Hepatocyte (in vitro differentiated cells): Measurements from ENCODE around the gene H2AZ1. TPM values are rescaled to one million over a fixed set of nuclear protein-coding genes. Genes with fewer than 3 reads are reported as not detected.

ENCODE experiments used
- DNase-seq: peaks from one replicate; pipeline ENCODE4 v3.0.0-alpha.2; 2016; ENCODE audit warnings: low spot score
- H2AFZ ChIP-seq: fragments of 200-600 bp; sonication (generic); 2 replicates; pipeline ENCODE4 v1.6.0; 2016; ENCODE audit warnings: antibody characterized with exemption, mild to moderate bottlenecking
- H3K27ac ChIP-seq: fragments of 200-600 bp; sonication (generic); 2 replicates; pipeline ENCODE4 v1.5.1; 2016; ENCODE audit warnings: mild to moderate bottlenecking
- H3K27me3 ChIP-seq: fragments of 200-600 bp; sonication (generic); 2 replicates; pipeline ENCODE4 v1.6.1; 2016
- H3K36me3 ChIP-seq: fragments of 200-600 bp; sonication (generic); replicated peaks from 2 replicates; pipeline ENCODE4 v1.5.1; 2016; ENCODE audit warnings: low read depth; ENCODE audit not compliant: insufficient read depth
- H3K4me1 ChIP-seq: fragments of 200-600 bp; sonication (generic); 2 replicates; pipeline ENCODE4 v1.5.1; 2016; ENCODE audit warnings: mild to moderate bottlenecking, moderate library complexity; ENCODE audit not compliant: insufficient read depth
- H3K4me2 ChIP-seq: fragments of 200-600 bp; sonication (generic); 2 replicates; pipeline ENCODE4 v1.6.0; 2016
- H3K4me3 ChIP-seq: fragments of 200-600 bp; sonication (generic); 2 replicates; pipeline ENCODE4 v1.5.1; 2016; ENCODE audit warnings: mild to moderate bottlenecking
- H3K79me2 ChIP-seq: fragments of 200-600 bp; sonication (generic); 2 replicates; pipeline ENCODE4 v1.6.0; 2017; ENCODE audit warnings: mild to moderate bottlenecking
- H3K9me2 ChIP-seq: fragments of 200-600 bp; sonication (generic); replicated peaks from 2 replicates; pipeline ENCODE4 v1.6.0; 2017; ENCODE audit warnings: mild to moderate bottlenecking; ENCODE audit not compliant: insufficient read depth
- H3K9me3 ChIP-seq: fragments of 200-600 bp; sonication (generic); 2 replicates; pipeline ENCODE4 v1.5.1; 2016; ENCODE audit warnings: low read depth, mild to moderate bottlenecking
- H4K20me1 ChIP-seq: fragments of 200-600 bp; sonication (generic); 2 replicates; pipeline ENCODE4 v1.6.0; 2016; ENCODE audit warnings: mild to moderate bottlenecking; ENCODE audit not compliant: insufficient read depth, poor library complexity, severe bottlenecking
- CTCF ChIP-seq: fragments of 200-600 bp; sonication (generic); IDR thresholded peaks from 2 replicates; pipeline ENCODE4 v1.5.1; 2016; ENCODE audit warnings: antibody characterized with exemption, mild to moderate bottlenecking; ENCODE audit not compliant: poor library complexity
- EZH2 ChIP-seq: fragments of 200-600 bp; sonication (generic); IDR thresholded peaks from 2 replicates; pipeline ENCODE4 v1.6.1; 2016; ENCODE audit warnings: antibody characterized with exemption, mild to moderate bottlenecking, borderline replicate concordance
- EZH2phosphoT487 ChIP-seq: fragments of 200-600 bp; sonication (generic); IDR thresholded peaks from one replicate; pipeline ENCODE4 v1.6.1; 2018; ENCODE audit warnings: antibody characterized with exemption, mild to moderate bottlenecking, low read depth, moderate library complexity; ENCODE audit not compliant: unreplicated experiment, severe bottlenecking
- WGBS: methylation state at CpG from one replicate; pipeline ENCODE4 v1.1.6; 2016; ENCODE audit warnings: low lambda C conversion rate; ENCODE audit errors: missing lambda C conversion rate; 5-methylcytosine and 5-hydroxymethylcytosine counted together
- polyA plus RNA-seq: library from polyadenylated mRNA; unstranded; fragments of >200 nt; fragmentation: Nextera tagmentation; extraction: Ambion mirVana; gene quantifications from 2 replicates; pipeline ENCODE4 v1.2.1, GENCODE V29; 2016
- total RNA-seq: library from RNA; depleted of rRNA; stranded (reverse); fragments of >200 nt; gene quantifications from 2 replicates; pipeline ENCODE4 v1.2.3, GENCODE V29; 2014

Gene H2AZ1
- total and polyA plus RNA-seq, 2 experiments from 2014 or later: 339 to 363 TPM

- H3K4me1 ChIP-seq: peaks cover 37% of the 10 kb centered on the region
- peak overlapping the region; percentile 93 for H3K4me2 ChIP-seq
- H3K9me2 ChIP-seq: no peaks in the 10 kb centered on the region
- H3K36me3 ChIP-seq: no peaks in the 10 kb centered on the region
- no peaks in the 10 kb centered on the region for H3K9me3 ChIP-seq
- H3K27ac ChIP-seq: peak overlapping the region; percentile 99
- H3K79me2 ChIP-seq: peaks cover 57% of the 10 kb centered on the region
- peak overlapping the region; percentile 4 for H3K4me3 ChIP-seq
- WGBS: 77% methylated on average over 4 of the region's 4 CpGs
- peaks cover 6% of the 10 kb centered on the region for H4K20me1 ChIP-seq
- no peak overlapping the region for H2AFZ ChIP-seq
- no peak for DNase-seq
- H3K27me3 ChIP-seq: no peaks in the 10 kb centered on the region
- no peak for TF ChIP-seq EZH2phosphoT487
- TF ChIP-seq EZH2: no peak
- TF ChIP-seq CTCF: no peak
These were observed 2.5 kb downstream of the H2AZ1 start for GRCh38 chr4:99947608-99948007.

- peaks cover 37% of the 10 kb centered on the region for H3K4me1 ChIP-seq
- peak overlapping the region; percentile 93 for H3K4me2 ChIP-seq
- peaks cover 61% of the 10 kb centered on the region for H3K79me2 ChIP-seq
- peaks cover 6% of the 10 kb centered on the region for H4K20me1 ChIP-seq
- H3K4me3 ChIP-seq: peak overlapping the region; percentile 75
- H2AFZ ChIP-seq: peak overlapping the region; percentile 95
- 14% methylated on average over 8 of the region's 8 CpGs for WGBS
- no peaks in the 10 kb centered on the region for H3K36me3 ChIP-seq
- no peaks in the 10 kb centered on the region for H3K27me3 ChIP-seq
- no peak for DNase-seq
- no peaks in the 10 kb centered on the region for H3K9me2 ChIP-seq
- H3K27ac ChIP-seq: peak overlapping the region; percentile 99
- H3K9me3 ChIP-seq: no peaks in the 10 kb centered on the region
- TF ChIP-seq EZH2phosphoT487 (no peak), CTCF (no peak), EZH2 (no peak)
These were observed 2.9 kb downstream of the H2AZ1 start for GRCh38 chr4:99947190-99947578.

- H4K20me1 ChIP-seq: peaks cover 6% of the 10 kb centered on the region
- WGBS: 2% methylated on average over 53 of the region's 87 CpGs
- peak; percentile 91 for DNase-seq
- H3K27me3 ChIP-seq: no peaks in the 10 kb centered on the region
- no peaks in the 10 kb centered on the region for H3K9me2 ChIP-seq
- H3K4me1 ChIP-seq: peaks cover 37% of the 10 kb centered on the region
- H3K79me2 ChIP-seq: peaks cover 68% of the 10 kb centered on the region
- H3K4me2 ChIP-seq: peak within 1 kb of the TSS; percentile 93
- H3K27ac ChIP-seq: peak within 1 kb of the TSS; percentile 99
- peak within 1 kb of the TSS; percentile 95 for H2AFZ ChIP-seq
- no peaks in the 10 kb centered on the region for H3K9me3 ChIP-seq
- H3K4me3 ChIP-seq: peak within 1 kb of the TSS; percentile 75
- H3K36me3 ChIP-seq: no peaks in the 10 kb centered on the region
- TF ChIP-seq EZH2 (no peak), EZH2phosphoT487 (no peak), CTCF (no peak)
These were observed 3.5 kb downstream of the H2AZ1 start, which contains the start of gene DNAJB14 for GRCh38 chr4:99946356-99947189. DNAJB14 (minus strand) TSS chr4:99946618; CDS start chr4:99946571, 47 bp downstream.
